CD4-positive, alpha-beta T cell treated with Interleukin-12 subunit alpha and Interleukin-12 subunit beta, for 1 hour (primary cell): ENCODE data around the gene ZNF142.

Experiments
- DNase-seq: peaks from one replicate; pipeline ENCODE4 v3.0.0-alpha.2; 2020

ZNF142 gene

GRCh38 chr2:218659258-218659987, at the start of gene ZNF142, which contains the start of gene BCS1L:
Gene ZNF142, minus strand, starts transcription at chr2:218659623. Its CDS starts 3,194 bp downstream, at chr2:218656429.
Gene BCS1L, plus strand, starts transcription at chr2:218659683. Its CDS starts 1,305 bp downstream, at chr2:218660988.
- DNase-seq: peak; percentile 93

GRCh38 chr2:218708086-218708485, 48.7 kb upstream of the ZNF142 start:
- DNase-seq: no peak

- DNase-seq: no peak
Measured at GRCh38 chr2:218703341-218703740, 43.9 kb upstream of the ZNF142 start.

- no peak for DNase-seq
Measured at GRCh38 chr2:218701806-218702205, 42.4 kb upstream of the ZNF142 start.

- DNase-seq: no peak
Measured at GRCh38 chr2:218698885-218699284, 39.5 kb upstream of the ZNF142 start.

GRCh38 chr2:218694405-218695145, 35.2 kb upstream of the ZNF142 start:
- no peak for DNase-seq

GRCh38 chr2:218691234-218691633, 31.8 kb upstream of the ZNF142 start:
- DNase-seq: no peak

- peak; percentile 47 for DNase-seq
Measured at GRCh38 chr2:218687400-218688060, 28.1 kb upstream of the ZNF142 start.

- DNase-seq: no peak
Measured at GRCh38 chr2:218680061-218680460, 20.6 kb upstream of the ZNF142 start.

- DNase-seq: no peak
Measured at GRCh38 chr2:218679119-218679518, 19.7 kb upstream of the ZNF142 start.

GRCh38 chr2:218671654-218672566, 12.5 kb upstream of the ZNF142 start, which contains the start of the genes RNF25 and STK36:
Gene RNF25, minus strand, starts transcription at chr2:218672002. Its CDS starts 32 bp downstream, at chr2:218671970.
Gene STK36, plus strand, starts transcription at chr2:218672086. Its CDS starts 744 bp downstream, at chr2:218672830.
- peak; percentile 84 for DNase-seq

GRCh38 chr2:218671097-218671653, 11.8 kb upstream of the ZNF142 start:
- no peak for DNase-seq

GRCh38 chr2:218664653-218665052, 5.2 kb upstream of the ZNF142 start:
- no peak for DNase-seq

- DNase-seq: no peak
Measured at GRCh38 chr2:218663901-218664300, 4.5 kb upstream of the ZNF142 start.

GRCh38 chr2:218662827-218663226, 3.4 kb upstream of the ZNF142 start:
- no peak for DNase-seq

- DNase-seq: no peak
Measured at GRCh38 chr2:218662377-218662776, 3.0 kb upstream of the ZNF142 start.

GRCh38 chr2:218659988-218660358, 550 bp upstream of the ZNF142 start:
- no peak for DNase-seq

- DNase-seq: peak; percentile 50
Measured at GRCh38 chr2:218658671-218659257, 659 bp downstream of the ZNF142 start.

- DNase-seq: no peak
Measured at GRCh38 chr2:218655751-218656150, 3.7 kb downstream of the ZNF142 start.

GRCh38 chr2:218648787-218649100, 10.7 kb downstream of the ZNF142 start:
- DNase-seq: no peak

GRCh38 chr2:218648088-218648786, 11.2 kb downstream of the ZNF142 start:
- peak; percentile 59 for DNase-seq
